K562 (cell line): ENCODE data around the gene NCOA6. TPM values are rescaled to one million over a fixed set of nuclear protein-coding genes. Genes with fewer than 3 reads are reported as not detected.

Experiments used
- CTCF ChIP-seq, 3 experiments: IDR thresholded peaks in 2 of 3; conservative IDR thresholded peaks in 1 of 3; 2 replicates each; pipeline ENCODE4 v1.5.1; 2011 to 2012; ENCODE audit warnings: low read length in 3 of 3, mild to moderate bottlenecking in 3 of 3, control low read depth in 2 of 3, improper control_type of control experiment in 1 of 3, inconsistent platforms in 1 of 3, low read depth in 1 of 3, mixed read lengths in 1 of 3, moderate library complexity in 1 of 3; ENCODE audit not compliant: insufficient read depth in 2 of 3
- DACH1 ChIP-seq: fragments of 450-650 bp; IDR thresholded peaks from 2 replicates; pipeline ENCODE4 v1.6.1; 2018; ENCODE audit not compliant: partially characterized antibody
- DMBX1 ChIP-seq: fragments of 250-450 bp; sonication (Bioruptor Pico); IDR thresholded peaks from 2 replicates; pipeline ENCODE4 v1.8.0; 2022; ENCODE audit warnings: inconsistent platforms, mild to moderate bottlenecking, moderate library complexity, borderline replicate concordance
- E2F6 ChIP-seq, 2 experiments: IDR thresholded peaks; 2 replicates each; pipeline ENCODE4 v1.6.1; 2011; ENCODE audit warnings: borderline replicate concordance in 1 of 2, control low read depth in 1 of 2, low read depth in 1 of 2, low read length in 1 of 2, mild to moderate bottlenecking in 1 of 2, mixed read lengths in 1 of 2, moderate library complexity in 1 of 2; ENCODE audit not compliant: insufficient read depth in 1 of 2, insufficient read length in 1 of 2, poor library complexity in 1 of 2, severe bottlenecking in 1 of 2; ENCODE audit errors: extremely low read depth in 1 of 2
- KLF13 ChIP-seq: fragments of 450-650 bp; IDR thresholded peaks from 2 replicates; pipeline ENCODE4 v1.6.1; 2016; ENCODE audit warnings: missing genetic modification characterization, low read depth, mild to moderate bottlenecking, missing compliant biosample characterization, moderate library complexity, borderline replicate concordance
- PKNOX1 ChIP-seq: fragments of 450-650 bp; IDR thresholded peaks from 2 replicates; pipeline ENCODE4 v1.6.1; 2016
- RB1 ChIP-seq: fragments of 450-650 bp; IDR thresholded peaks from 2 replicates; pipeline ENCODE4 v1.6.1; 2017; ENCODE audit warnings: low read depth, mild to moderate bottlenecking
- REST ChIP-seq, 2 experiments: fragments of 450-650 bp; formaldehyde crosslinking in 1 of 2; IDR thresholded peaks; 2 replicates each; pipeline versions ENCODE4 v1.4.0 to v1.6.1; 2014 to 2020; ENCODE audit warnings: mild to moderate bottlenecking in 2 of 2, borderline replicate concordance in 1 of 2, low read depth in 1 of 2
- TCF3 ChIP-seq: sonication (generic); formaldehyde crosslinking; IDR thresholded peaks from 2 replicates; pipeline ENCODE4 v1.4.0; 2020; ENCODE audit warnings: mild to moderate bottlenecking, missing genetic modification reagents
- USF1 ChIP-seq: sonication (generic); formaldehyde crosslinking; IDR thresholded peaks from 2 replicates; pipeline ENCODE4 v1.9.0; 2022; ENCODE audit warnings: mild to moderate bottlenecking, missing genetic modification reagents
- ZNF165 ChIP-seq: fragments of 250-450 bp; sonication (Bioruptor Pico); IDR thresholded peaks from 2 replicates; pipeline ENCODE4 v1.4.0; 2020; ENCODE audit warnings: borderline replicate concordance
- ZNF436 ChIP-seq: fragments of 250-450, 450-650 bp; sonication (Bioruptor Pico); formaldehyde crosslinking; IDR thresholded peaks from 2 replicates; pipeline ENCODE4 v1.7.0; 2020; ENCODE audit warnings: mild to moderate bottlenecking
- polyA plus RNA-seq, 8 experiments: library from polyadenylated mRNA; depleted of rRNA in 4 of 8; stranded (reverse) in 5 of 8; unstranded in 3 of 8; fragments of >200 nt; fragmentation: Nextera tagmentation in 2 of 8; fragmentation: Illumina TruSeq in 1 of 8; extraction: Ambion mirVana in 2 of 8; extraction: Trizol in 1 of 8; gene quantifications; 2 replicates each; pipeline versions ENCODE4 v1.2.1 to v1.2.3, GENCODE V29; 2011 to 2014; ENCODE audit warnings: inconsistent platforms in 1 of 8, missing spikeins in 1 of 8
- total RNA-seq, 7 experiments: library from RNA; depleted of rRNA in 6 of 7; stranded (reverse); fragments of >200 nt in 6 of 7; fragmentation: Illumina TruSeq in 2 of 7; extraction: Trizol in 2 of 7; gene quantifications; 2 replicates each; pipeline versions ENCODE4 v1.2.1 to v1.2.3, GENCODE V29; 2011 to 2021; ENCODE audit warnings: low replicate concordance in 1 of 7

The NCOA6 gene
- total and polyA plus RNA-seq, 9 of the 15 experiments (the other 6 are each of a cell fraction or from before 2014, with no cell fraction given) = 6.1 to 25.0 (median 9.5) TPM

- peak; percentile 39 for TF ChIP-seq USF1 (CRISPR knock-in tag)
- TF ChIP-seq DACH1 = peak; percentile 45
- peak; percentile 83 for TF ChIP-seq RB1
- peak; percentile 82 for TF ChIP-seq TCF3 (CRISPR knock-in tag)
- peak; percentile 27; the same call in 1 of the 2 replicates for TF ChIP-seq KLF13 (tag)
- 0 out of 2 replicates have a peak, but pooled peaks have one; percentile 43 for TF ChIP-seq ZNF165 (CRISPR knock-in tag)
- TF ChIP-seq DMBX1 (CRISPR knock-in tag) = no peak
- TF ChIP-seq CTCF (IDR thresholded peaks at IDR 0.05 in 2 of 3, conservative IDR thresholded peaks at IDR 0.05 in 1 of 3; ENCODE audit: insufficient read depth in 2 of 3, low read depth in 1 of 3, low read length in 3 of 3) = peak; percentile 67 to 89 (median 74); a peak in 5 of 6 replicates
- TF ChIP-seq E2F6 (IDR thresholded peaks at IDR 0.05; ENCODE audit: borderline replicate concordance in 1 of 2, extremely low read depth in 1 of 2, insufficient read depth in 1 of 2, insufficient read length in 1 of 2, low read depth in 1 of 2, low read length in 1 of 2, poor library complexity in 1 of 2, severe bottlenecking in 1 of 2) = peak; percentile 59 to 91
- TF ChIP-seq PKNOX1 = peak; percentile 77
- TF ChIP-seq ZNF436 (CRISPR knock-in tag) = no peak
- peak; percentile 4; the same call in 1 of the 2 replicates for TF ChIP-seq REST (IDR thresholded peaks at IDR 0.05; ENCODE audit: borderline replicate concordance)
- no peak for TF ChIP-seq REST (CRISPR knock-in tag; IDR thresholded peaks at IDR 0.05; ENCODE audit: low read depth)
Observed at GRCh38 chr20:34872622-34873224, 47.3 kb upstream of the NCOA6 start, which contains the start of gene GGT7 (continued).
